Hepatocyte (in vitro differentiated cells): ENCODE measurements around the gene TSPAN3. TPM values are rescaled to one million over a fixed set of nuclear protein-coding genes. Genes with fewer than 3 reads are reported as not detected.

Experiments
- DNase-seq: peaks from one replicate; pipeline ENCODE4 v3.0.0-alpha.2; 2016; ENCODE audit warnings: low spot score
- H2AFZ ChIP-seq: fragments of 200-600 bp; sonication (generic); 2 replicates; pipeline ENCODE4 v1.6.0; 2016; ENCODE audit warnings: antibody characterized with exemption, mild to moderate bottlenecking
- H3K27ac ChIP-seq: fragments of 200-600 bp; sonication (generic); 2 replicates; pipeline ENCODE4 v1.5.1; 2016; ENCODE audit warnings: mild to moderate bottlenecking
- H3K27me3 ChIP-seq: fragments of 200-600 bp; sonication (generic); 2 replicates; pipeline ENCODE4 v1.6.1; 2016
- H3K36me3 ChIP-seq: fragments of 200-600 bp; sonication (generic); replicated peaks from 2 replicates; pipeline ENCODE4 v1.5.1; 2016; ENCODE audit warnings: low read depth; ENCODE audit not compliant: insufficient read depth
- H3K4me1 ChIP-seq: fragments of 200-600 bp; sonication (generic); 2 replicates; pipeline ENCODE4 v1.5.1; 2016; ENCODE audit warnings: mild to moderate bottlenecking, moderate library complexity; ENCODE audit not compliant: insufficient read depth
- H3K4me2 ChIP-seq: fragments of 200-600 bp; sonication (generic); 2 replicates; pipeline ENCODE4 v1.6.0; 2016
- H3K4me3 ChIP-seq: fragments of 200-600 bp; sonication (generic); 2 replicates; pipeline ENCODE4 v1.5.1; 2016; ENCODE audit warnings: mild to moderate bottlenecking
- H3K79me2 ChIP-seq: fragments of 200-600 bp; sonication (generic); 2 replicates; pipeline ENCODE4 v1.6.0; 2017; ENCODE audit warnings: mild to moderate bottlenecking
- H3K9me2 ChIP-seq: fragments of 200-600 bp; sonication (generic); replicated peaks from 2 replicates; pipeline ENCODE4 v1.6.0; 2017; ENCODE audit warnings: mild to moderate bottlenecking; ENCODE audit not compliant: insufficient read depth
- H3K9me3 ChIP-seq: fragments of 200-600 bp; sonication (generic); 2 replicates; pipeline ENCODE4 v1.5.1; 2016; ENCODE audit warnings: low read depth, mild to moderate bottlenecking
- H4K20me1 ChIP-seq: fragments of 200-600 bp; sonication (generic); 2 replicates; pipeline ENCODE4 v1.6.0; 2016; ENCODE audit warnings: mild to moderate bottlenecking; ENCODE audit not compliant: insufficient read depth, poor library complexity, severe bottlenecking
- EZH2 ChIP-seq: fragments of 200-600 bp; sonication (generic); IDR thresholded peaks from 2 replicates; pipeline ENCODE4 v1.6.1; 2016; ENCODE audit warnings: antibody characterized with exemption, mild to moderate bottlenecking, borderline replicate concordance
- EZH2phosphoT487 ChIP-seq: fragments of 200-600 bp; sonication (generic); IDR thresholded peaks from one replicate; pipeline ENCODE4 v1.6.1; 2018; ENCODE audit warnings: antibody characterized with exemption, mild to moderate bottlenecking, low read depth, moderate library complexity; ENCODE audit not compliant: unreplicated experiment, severe bottlenecking
- WGBS: methylation state at CpG from one replicate; pipeline ENCODE4 v1.1.6; 2016; ENCODE audit warnings: low lambda C conversion rate; ENCODE audit errors: missing lambda C conversion rate; 5-methylcytosine and 5-hydroxymethylcytosine counted together
- polyA plus RNA-seq: library from polyadenylated mRNA; unstranded; fragments of >200 nt; fragmentation: Nextera tagmentation; extraction: Ambion mirVana; gene quantifications from 2 replicates; pipeline ENCODE4 v1.2.1, GENCODE V29; 2016
- total RNA-seq: library from RNA; depleted of rRNA; stranded (reverse); fragments of >200 nt; gene quantifications from 2 replicates; pipeline ENCODE4 v1.2.3, GENCODE V29; 2014
- TF ChIP-seq, protein P1 (sequence below): fragments of 200-600 bp; sonication (generic); IDR thresholded peaks from 2 replicates; pipeline ENCODE4 v1.5.1; 2016; ENCODE audit warnings: antibody characterized with exemption, mild to moderate bottlenecking; ENCODE audit not compliant: poor library complexity

The TSPAN3 gene
- total and polyA plus RNA-seq, 2 experiments from 2014 or later: 514 to 540 TPM

- Histone ChIP-seq H3K9me3 (no peaks in the 10 kb centered on the region), H4K20me1 (no peaks in the 10 kb centered on the region), H3K36me3 (no peaks in the 10 kb centered on the region), H3K4me3 (no peak overlapping the region), H2AFZ (no peak overlapping the region), H3K4me1 (no peaks in the 10 kb centered on the region), H3K27me3 (no peaks in the 10 kb centered on the region), H3K4me2 (no peak overlapping the region), H3K79me2 (no peaks in the 10 kb centered on the region), H3K27ac (no peak overlapping the region), H3K9me2 (no peaks in the 10 kb centered on the region)
- WGBS: 93% methylated on average over 2 of the region's 3 CpGs
- no peak for TF ChIP-seq EZH2phosphoT487
- no peak for TF ChIP-seq EZH2
- TF ChIP-seq, protein P1, sequence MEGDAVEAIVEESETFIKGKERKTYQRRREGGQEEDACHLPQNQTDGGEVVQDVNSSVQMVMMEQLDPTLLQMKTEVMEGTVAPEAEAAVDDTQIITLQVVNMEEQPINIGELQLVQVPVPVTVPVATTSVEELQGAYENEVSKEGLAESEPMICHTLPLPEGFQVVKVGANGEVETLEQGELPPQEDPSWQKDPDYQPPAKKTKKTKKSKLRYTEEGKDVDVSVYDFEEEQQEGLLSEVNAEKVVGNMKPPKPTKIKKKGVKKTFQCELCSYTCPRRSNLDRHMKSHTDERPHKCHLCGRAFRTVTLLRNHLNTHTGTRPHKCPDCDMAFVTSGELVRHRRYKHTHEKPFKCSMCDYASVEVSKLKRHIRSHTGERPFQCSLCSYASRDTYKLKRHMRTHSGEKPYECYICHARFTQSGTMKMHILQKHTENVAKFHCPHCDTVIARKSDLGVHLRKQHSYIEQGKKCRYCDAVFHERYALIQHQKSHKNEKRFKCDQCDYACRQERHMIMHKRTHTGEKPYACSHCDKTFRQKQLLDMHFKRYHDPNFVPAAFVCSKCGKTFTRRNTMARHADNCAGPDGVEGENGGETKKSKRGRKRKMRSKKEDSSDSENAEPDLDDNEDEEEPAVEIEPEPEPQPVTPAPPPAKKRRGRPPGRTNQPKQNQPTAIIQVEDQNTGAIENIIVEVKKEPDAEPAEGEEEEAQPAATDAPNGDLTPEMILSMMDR: no peak
- no peak for DNase-seq
These were observed 58.7 kb downstream of the TSPAN3 start for GRCh38 chr15:77012117-77012712.

DNA sequence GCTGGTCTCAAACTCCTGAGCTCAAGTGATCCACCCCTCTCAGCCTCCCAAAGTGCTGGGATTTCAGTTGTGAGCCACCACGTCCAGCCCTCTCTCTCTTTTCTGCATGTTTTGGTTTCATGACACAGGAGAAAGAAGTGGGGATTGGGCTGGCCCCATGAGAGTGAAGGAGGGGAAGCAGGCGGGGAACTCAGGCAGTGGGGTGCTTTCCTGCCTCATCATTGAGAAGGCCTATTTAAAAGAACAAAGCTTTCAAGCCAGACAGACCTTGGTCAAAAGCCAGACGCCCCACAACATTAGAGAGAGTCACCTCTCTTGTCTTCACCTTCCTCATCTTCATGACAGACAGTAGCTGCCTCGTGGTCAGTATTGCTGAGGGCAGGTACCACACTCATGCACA is 60.1 kb downstream of the TSPAN3 start:
- no peak overlapping the region for H3K27ac ChIP-seq
- H3K9me3 ChIP-seq: no peaks in the 10 kb centered on the region
- H3K4me2 ChIP-seq: no peak overlapping the region
- WGBS: 90% methylated on average over 4 of the region's 4 CpGs
- H3K4me3 ChIP-seq: no peak overlapping the region
- H2AFZ ChIP-seq: no peak overlapping the region
- no peaks in the 10 kb centered on the region for H3K79me2 ChIP-seq
- DNase-seq: no peak
- TF ChIP-seq, protein P1: no peak
- TF ChIP-seq EZH2phosphoT487 (no peak), EZH2 (no peak)
- H3K36me3 ChIP-seq: no peaks in the 10 kb centered on the region
- H3K4me1 ChIP-seq: no peaks in the 10 kb centered on the region
- no peaks in the 10 kb centered on the region for H3K27me3 ChIP-seq
- H3K9me2 ChIP-seq: no peaks in the 10 kb centered on the region
- no peaks in the 10 kb centered on the region for H4K20me1 ChIP-seq

DNA sequence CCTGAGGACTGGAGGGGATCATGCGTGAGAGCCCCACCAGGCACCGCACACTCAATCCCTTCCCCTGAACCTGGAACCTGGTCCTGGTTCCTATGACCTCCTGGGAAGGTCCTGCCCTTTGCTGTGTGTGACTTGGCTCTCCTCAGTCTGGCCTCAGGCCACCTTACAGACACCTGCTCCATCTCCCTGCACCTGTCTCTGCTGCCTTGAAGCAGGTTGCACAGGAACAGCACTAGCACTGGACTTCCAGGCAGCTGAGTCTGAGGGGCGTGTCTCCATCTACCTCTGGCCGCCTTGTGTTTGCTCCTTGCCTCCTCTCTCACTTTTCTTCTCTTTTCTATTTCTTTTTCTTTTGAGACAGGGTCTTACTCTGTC is 60.6 kb downstream of the TSPAN3 start:
- Histone ChIP-seq H3K9me2 (no peaks in the 10 kb centered on the region), H3K4me3 (no peak overlapping the region), H3K79me2 (no peaks in the 10 kb centered on the region), H3K36me3 (no peaks in the 10 kb centered on the region), H3K4me1 (no peaks in the 10 kb centered on the region), H4K20me1 (no peaks in the 10 kb centered on the region), H3K9me3 (no peaks in the 10 kb centered on the region), H3K4me2 (no peak overlapping the region), H3K27ac (no peak overlapping the region), H2AFZ (no peak overlapping the region), H3K27me3 (no peaks in the 10 kb centered on the region)
- no peak for DNase-seq
- 90% methylated on average over 4 of the region's 4 CpGs for WGBS
- TF ChIP-seq, protein P1: no peak
- TF ChIP-seq EZH2phosphoT487: no peak
- TF ChIP-seq EZH2: no peak
